Bronchial epithelial cell (primary cell): Measurements from ENCODE around the gene ESPL1. TPM values are rescaled to one million over a fixed set of nuclear protein-coding genes. Genes with fewer than 3 reads are reported as not detected.
A peak's percentile ranks its signal among the peaks of the same experiment; 100 is the strongest.
"Not testable (repeated sequence)": the region's sequence is repeated elsewhere in the genome, so short reads cannot be mapped to it uniquely, and the experiment has no call there.

Experiments
- DNase-seq: peaks from one replicate; pipeline ENCODE4 v3.0.0-alpha.2; 2010; ENCODE audit warnings: low read depth
- FAIRE-seq: peaks from 2 replicates; lab custom pipeline; 2011; peaks lifted over from hg19 to GRCh38; lab: Jason Lieb, UNC
- H3K27me3 ChIP-seq: 2 replicates; pipeline ENCODE4 v1.5.1; 2011; ENCODE audit warnings: low read length; ENCODE audit not compliant: control insufficient read depth, insufficient read depth
- H3K36me3 ChIP-seq: 2 replicates; pipeline ENCODE4 v1.5.1; 2011; ENCODE audit warnings: low read length; ENCODE audit not compliant: control insufficient read depth, insufficient read depth
- H3K4me3 ChIP-seq: 2 replicates; pipeline ENCODE4 v1.5.1; 2011; ENCODE audit warnings: mild to moderate bottlenecking, low read depth, low read length, control low read depth
- CTCF ChIP-seq: IDR thresholded peaks from 2 replicates; pipeline ENCODE4 v1.5.1; 2011; ENCODE audit warnings: mild to moderate bottlenecking, moderate library complexity, low read length, control low read depth, inconsistent platforms; ENCODE audit not compliant: insufficient read depth, severe bottlenecking
- total RNA-seq: library from RNA; depleted of rRNA; stranded (reverse); fragments of >200 nt; gene quantifications from 2 replicates; pipeline ENCODE4 v1.2.1, GENCODE V29; 2014

Gene ESPL1
- total RNA-seq, 1 donor from 2014 or later: 0.26 TPM

GRCh38 chr12:53327435-53328042 is 59.4 kb downstream of the ESPL1 start:
- Histone ChIP-seq H3K36me3 (no peaks in the 10 kb centered on the region), H3K4me3 (no peak overlapping the region), H3K27me3 (peaks cover 6% of the 10 kb centered on the region)
- no peak for FAIRE-seq
- no peak for DNase-seq
- peak; percentile 13 for TF ChIP-seq CTCF

- Histone ChIP-seq H3K27me3 (peaks cover 6% of the 10 kb centered on the region), H3K36me3 (no peaks in the 10 kb centered on the region), H3K4me3 (no peak overlapping the region)
- FAIRE-seq (no peak), DNase-seq (no peak)
- TF ChIP-seq CTCF: no peak
These were observed 59.9 kb downstream of the ESPL1 start for GRCh38 chr12:53328043-53328435.

GRCh38 chr12:53330671-53331070 is 62.6 kb downstream of the ESPL1 start:
- Histone ChIP-seq H3K4me3 (no peak overlapping the region), H3K36me3 (no peaks in the 10 kb centered on the region), H3K27me3 (peaks cover 6% of the 10 kb centered on the region)
- DNase-seq (no peak), FAIRE-seq (no peak)
- no peak for TF ChIP-seq CTCF

GRCh38 chr12:53332339-53332738 is 64.2 kb downstream of the ESPL1 start:
- DNase-seq, H3K36me3 ChIP-seq, FAIRE-seq, H3K4me3 ChIP-seq: not testable (repeated sequence)
- H3K27me3 ChIP-seq: peaks cover 10% of the 10 kb centered on the region

- Histone ChIP-seq H3K36me3 (no peaks in the 10 kb centered on the region), H3K4me3 (no peak overlapping the region), H3K27me3 (peaks cover 10% of the 10 kb centered on the region)
- no peak for TF ChIP-seq CTCF
- DNase-seq: no peak
- no peak for FAIRE-seq
These were observed 64.6 kb downstream of the ESPL1 start for GRCh38 chr12:53332744-53333143.

- no peak overlapping the region for H3K4me3 ChIP-seq
- peaks cover 9% of the 10 kb centered on the region for H3K27me3 ChIP-seq
- no peaks in the 10 kb centered on the region for H3K36me3 ChIP-seq
- DNase-seq: no peak
- TF ChIP-seq CTCF: no peak
- no peak for FAIRE-seq
These were observed 65.2 kb downstream of the ESPL1 start for GRCh38 chr12:53333289-53333688.
